Kidney (tissue), 14 donors: ENCODE results near the gene SMS. TPM values are rescaled to one million over a fixed set of nuclear protein-coding genes. Genes with fewer than 3 reads are reported as not detected.

Experiments used
- DNase-seq, 5 donors: peaks; one replicate each; pipeline ENCODE4 v3.0.0-alpha.2; 2013 to 2020
- FAIRE-seq: peaks from 2 replicates; lab custom pipeline; 2012; peaks lifted over from hg19 to GRCh38; lab: Jason Lieb, UNC
- H3K27ac ChIP-seq, 2 donors: one replicate each; pipeline ENCODE4 v1.7.0; 2013; ENCODE audit warnings: low read depth in 2 of 2, low read length in 2 of 2, inconsistent platforms in 1 of 2
- H3K27me3 ChIP-seq: one replicate; pipeline ENCODE4 v1.7.1; 2013; ENCODE audit warnings: low read length, inconsistent platforms; ENCODE audit not compliant: control insufficient read depth, insufficient read depth
- H3K36me3 ChIP-seq, 3 donors: one replicate each; pipeline versions ENCODE4 v1.7.0 to v1.7.1; 2013; ENCODE audit warnings: low read length in 3 of 3, control low read depth in 1 of 3, inconsistent platforms in 1 of 3; ENCODE audit not compliant: insufficient read depth in 3 of 3, control insufficient read depth in 2 of 3
- H3K4me1 ChIP-seq, 3 donors: one replicate each; pipeline versions ENCODE4 v1.7.0 to v1.7.1; 2013; ENCODE audit warnings: low read length in 3 of 3, inconsistent platforms in 1 of 3, low read depth in 1 of 3; ENCODE audit not compliant: control insufficient read depth in 2 of 3, insufficient read depth in 2 of 3
- H3K4me3 ChIP-seq, 3 donors: one replicate each; pipeline versions ENCODE4 v1.7.0 to v1.8.1; 2013; ENCODE audit warnings: low read length in 3 of 3, control low read depth in 1 of 3, inconsistent platforms in 1 of 3
- H3K9ac ChIP-seq, 3 donors: one replicate each; pipeline versions ENCODE4 v1.7.0 to v1.7.1; 2013; ENCODE audit warnings: low read length in 3 of 3, control low read depth in 1 of 3, inconsistent platforms in 1 of 3
- H3K9me3 ChIP-seq, 3 donors: one replicate each; pipeline versions ENCODE4 v1.7.0 to v1.7.1; 2013; ENCODE audit warnings: low read length in 3 of 3, control low read depth in 1 of 3, inconsistent platforms in 1 of 3; ENCODE audit not compliant: control insufficient read depth in 2 of 3, insufficient read depth in 1 of 3
- intact Hi-C: fragments of 100-400 bp; cut with DNase I; formaldehyde crosslinking; loops from one replicate; pipeline ENCODE4 v1.11.1; 2022
- polyA plus RNA-seq: library from polyadenylated mRNA; stranded (reverse); fragments of 350-450 nt; fragmentation: Illumina TruSeq; extraction: RNeasy Lipid Tissue Mini Kit (QIAGEN cat#74804); gene quantifications from one replicate; pipeline ENCODE4 v1.2.3, GENCODE V29; 2014; ENCODE audit warnings: low read depth, low replicate concordance; ENCODE audit not compliant: insufficient read depth
- total RNA-seq: library from RNA; stranded (reverse); fragmentation: NEBNext Ultra II Directional; extraction: Animal tissue kit (Norgen Biotek cat#: 25700); gene quantifications from one replicate; pipeline ENCODE4 v1.2.1, GENCODE V29; 2021
- TF ChIP-seq, protein P1 (sequence below): IDR thresholded peaks from 3 replicates; pipeline ENCODE4 v1.5.1; 2012; ENCODE audit warnings: mild to moderate bottlenecking, moderate library complexity, borderline replicate concordance; ENCODE audit not compliant: insufficient read depth; ENCODE audit errors: extremely low read depth
- donor health status: control.
- donor health status: control.
- donor health status: control.
- donor health status: control.
- donor health status: control.
- donor health status: DM: yes; HTN: yes; CAD: no.
- donor health status: Normal renal cell carcinoma (clear cell type).

SMS gene
- total and polyA plus RNA-seq, 2 donors from 2014 or later = 73.6 to 147 TPM

DNA sequence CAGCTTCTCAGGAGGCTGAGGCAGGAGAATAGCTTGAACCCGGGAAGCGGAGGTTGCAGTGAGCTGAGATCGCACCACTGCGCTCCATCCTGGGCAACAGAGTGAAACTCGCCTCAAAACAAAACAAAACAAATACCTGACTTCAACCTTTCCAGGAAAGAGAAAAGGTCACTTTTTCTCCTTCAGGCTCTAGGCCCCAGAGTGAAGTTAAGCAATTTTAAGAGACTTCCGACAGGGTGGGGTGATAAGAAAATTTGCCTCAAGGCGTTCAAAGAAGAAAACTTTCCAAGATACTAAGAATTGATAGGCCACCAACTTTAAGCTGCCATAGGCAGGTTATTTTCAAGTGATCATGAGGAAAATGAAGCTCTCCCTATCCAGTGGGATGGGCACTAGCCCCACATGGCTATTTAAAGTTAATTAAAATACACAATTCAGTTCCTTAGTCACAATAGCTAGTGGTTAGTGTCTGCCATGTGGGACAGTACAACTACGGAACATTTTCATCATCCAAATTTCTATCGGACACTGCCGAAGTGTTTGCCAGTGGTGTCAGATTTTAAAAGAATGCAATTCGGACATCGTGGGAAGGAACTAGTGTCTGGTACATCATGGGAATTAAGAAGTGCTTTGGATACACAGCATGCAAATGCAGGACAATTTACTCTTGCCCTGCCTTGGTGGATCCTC, 33.0 kb downstream of the SMS start:
- peaks cover 0 to 7% (median 2%) of the 10 kb centered on the region in 3 donors for H3K36me3 ChIP-seq
- peak overlapping the region; percentile 32 to 41 for H3K27ac ChIP-seq
- no peak for DNase-seq
- peaks cover 3% of the 10 kb centered on the region for H3K27me3 ChIP-seq
- TF ChIP-seq, protein P1, sequence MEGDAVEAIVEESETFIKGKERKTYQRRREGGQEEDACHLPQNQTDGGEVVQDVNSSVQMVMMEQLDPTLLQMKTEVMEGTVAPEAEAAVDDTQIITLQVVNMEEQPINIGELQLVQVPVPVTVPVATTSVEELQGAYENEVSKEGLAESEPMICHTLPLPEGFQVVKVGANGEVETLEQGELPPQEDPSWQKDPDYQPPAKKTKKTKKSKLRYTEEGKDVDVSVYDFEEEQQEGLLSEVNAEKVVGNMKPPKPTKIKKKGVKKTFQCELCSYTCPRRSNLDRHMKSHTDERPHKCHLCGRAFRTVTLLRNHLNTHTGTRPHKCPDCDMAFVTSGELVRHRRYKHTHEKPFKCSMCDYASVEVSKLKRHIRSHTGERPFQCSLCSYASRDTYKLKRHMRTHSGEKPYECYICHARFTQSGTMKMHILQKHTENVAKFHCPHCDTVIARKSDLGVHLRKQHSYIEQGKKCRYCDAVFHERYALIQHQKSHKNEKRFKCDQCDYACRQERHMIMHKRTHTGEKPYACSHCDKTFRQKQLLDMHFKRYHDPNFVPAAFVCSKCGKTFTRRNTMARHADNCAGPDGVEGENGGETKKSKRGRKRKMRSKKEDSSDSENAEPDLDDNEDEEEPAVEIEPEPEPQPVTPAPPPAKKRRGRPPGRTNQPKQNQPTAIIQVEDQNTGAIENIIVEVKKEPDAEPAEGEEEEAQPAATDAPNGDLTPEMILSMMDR = no peak
- H3K4me3 ChIP-seq = no peak overlapping the region
- H3K9me3 ChIP-seq = no peaks in the 10 kb centered on the region
- intact Hi-C loops = no loop called here
- FAIRE-seq = no peak
- no peak overlapping the region for H3K9ac ChIP-seq
- H3K4me1 ChIP-seq = peaks cover 0 to 22% (median 8%) of the 10 kb centered on the region in 3 donors

DNA sequence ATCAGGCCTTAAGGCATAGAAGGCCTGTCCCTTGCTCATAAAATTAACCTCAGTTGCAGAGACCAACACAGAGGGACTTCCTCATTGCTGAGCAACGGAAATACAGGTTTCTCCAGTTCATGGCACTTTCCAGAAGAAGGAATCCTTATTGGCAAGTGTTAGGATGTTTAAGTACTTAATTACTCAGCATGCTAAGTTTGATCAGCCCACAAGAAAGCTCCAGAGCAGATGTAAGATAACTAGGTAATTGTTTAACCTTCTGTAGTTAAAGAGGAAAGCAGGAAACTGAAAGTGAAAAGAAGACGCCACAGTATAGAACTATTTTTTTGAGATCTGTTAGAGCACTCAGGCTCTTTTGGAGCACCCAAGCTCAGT, 33.5 kb downstream of the SMS start:
- no peak for FAIRE-seq
- TF ChIP-seq, protein P1 = no peak
- peak overlapping the region; percentile 8 to 32 for H3K27ac ChIP-seq
- H3K9ac ChIP-seq = peak overlapping the region in 1 of 3 donors; percentile 40
- peaks cover 0 to 22% (median 8%) of the 10 kb centered on the region in 3 donors for H3K4me1 ChIP-seq
- H3K9me3 ChIP-seq = no peaks in the 10 kb centered on the region
- intact Hi-C loops = no loop called here
- DNase-seq = peak in 2 of 5 donors; percentile 25 to 38
- H3K4me3 ChIP-seq = no peak overlapping the region
- peaks cover 3% of the 10 kb centered on the region for H3K27me3 ChIP-seq
- H3K36me3 ChIP-seq = peaks cover 0 to 7% (median 2%) of the 10 kb centered on the region in 3 donors

DNA sequence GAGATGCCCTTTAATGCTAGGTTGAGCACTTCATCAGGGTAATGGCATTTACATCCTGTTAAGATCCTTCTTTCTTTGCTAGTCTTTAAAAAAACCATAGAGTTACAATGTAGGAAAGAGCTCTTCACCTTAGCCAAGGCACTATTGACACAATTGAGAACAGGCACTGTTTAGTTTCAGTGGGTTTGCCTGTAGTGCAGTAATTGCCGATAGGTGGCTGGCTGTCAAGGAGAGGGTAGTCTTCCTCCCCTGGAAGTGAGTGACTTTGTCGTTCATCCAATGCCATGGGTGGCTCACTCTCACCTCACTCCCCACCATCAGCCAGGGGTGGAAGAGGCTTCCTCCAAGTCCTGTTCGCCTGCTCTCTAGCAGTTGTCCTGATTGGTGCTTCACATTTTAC, 34.7 kb downstream of the SMS start:
- peak overlapping the region; percentile 23 to 47 for H3K27ac ChIP-seq
- FAIRE-seq = no peak
- H3K9ac ChIP-seq = peak overlapping the region in 1 of 3 donors; percentile 26
- H3K36me3 ChIP-seq = peaks cover 0 to 7% (median 2%) of the 10 kb centered on the region in 3 donors
- DNase-seq = no peak
- TF ChIP-seq, protein P1 = no peak
- peaks cover 3% of the 10 kb centered on the region for H3K27me3 ChIP-seq
- H3K9me3 ChIP-seq = no peaks in the 10 kb centered on the region
- H3K4me1 ChIP-seq = peaks cover 0 to 22% (median 8%) of the 10 kb centered on the region in 3 donors
- intact Hi-C loops = no loop called here
- H3K4me3 ChIP-seq = no peak overlapping the region
